Upper lobe of right lung (tissue), 1 donor: Measurements from ENCODE around the gene PBX2. TPM values are rescaled to one million over a fixed set of nuclear protein-coding genes. Genes with fewer than 3 reads are reported as not detected.

Source experiments
- ATAC-seq: fragments of 200-7000 bp; cut with Tn5 transposase; one replicate; pipeline ENCODE4 v1.9.1; 2020; ENCODE audit warnings: mild to moderate bottlenecking, moderate library complexity
- DNase-seq: peaks from one replicate; pipeline ENCODE4 v3.0.0-alpha.2; 2020
- H3K27ac ChIP-seq: fragments of 200-600 bp; one replicate; pipeline ENCODE4 v1.8.0; 2022
- H3K27me3 ChIP-seq: fragments of 200-600 bp; one replicate; pipeline ENCODE4 v1.8.0; 2022; ENCODE audit warnings: mild to moderate bottlenecking
- H3K36me3 ChIP-seq: fragments of 200-600 bp; one replicate; pipeline ENCODE4 v1.8.0; 2022
- H3K4me1 ChIP-seq: fragments of 200-600 bp; one replicate; pipeline ENCODE4 v1.8.0; 2022
- H3K4me3 ChIP-seq: fragments of 200-600 bp; one replicate; pipeline ENCODE4 v1.8.0; 2022; ENCODE audit warnings: mild to moderate bottlenecking
- H3K9me3 ChIP-seq: fragments of 200-600 bp; one replicate; pipeline ENCODE4 v1.8.0; 2022
- intact Hi-C: fragments of 100-400 bp; cut with DNase I; formaldehyde crosslinking; loops from one replicate; pipeline ENCODE4 v1.11.0; 2022
- total RNA-seq: library from RNA; stranded (reverse); fragmentation: NEBNext Ultra II Directional; extraction: Animal tissue kit (Norgen Biotek cat#: 25700); gene quantifications from one replicate; pipeline ENCODE4 v1.2.1, GENCODE V29; 2021
- TF ChIP-seq, protein P1 (sequence below): fragments of 200-600 bp; IDR thresholded peaks from one replicate; pipeline ENCODE4 v1.8.0; 2022; ENCODE audit warnings: antibody characterized with exemption
- donor health status: DM: no; HTN: yes; CAD: no; lungs with severe emphysema.

PBX2 gene
- total RNA-seq, 1 donor from 2014 or later: 100 TPM

DNA sequence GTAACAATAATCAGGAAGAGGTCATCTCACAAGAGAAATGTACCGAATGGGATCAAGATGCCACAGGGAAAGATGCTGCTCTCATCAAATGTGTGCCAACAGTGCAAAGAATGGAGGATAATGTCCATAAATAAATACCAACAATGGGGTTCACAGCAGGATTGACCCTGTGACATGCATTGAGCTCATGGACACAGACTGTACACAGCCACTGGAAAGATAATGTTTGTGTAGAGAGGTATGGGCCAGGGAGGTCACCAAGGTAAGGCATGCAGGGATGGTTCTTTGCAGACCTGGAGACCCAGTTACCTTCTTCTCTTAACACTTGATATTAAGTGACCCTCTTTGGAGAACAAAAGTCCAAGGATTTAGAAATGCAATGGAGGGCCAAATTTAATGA is 15.6 kb downstream of the PBX2 start:
- no peak overlapping the region for H3K27ac ChIP-seq

DNA sequence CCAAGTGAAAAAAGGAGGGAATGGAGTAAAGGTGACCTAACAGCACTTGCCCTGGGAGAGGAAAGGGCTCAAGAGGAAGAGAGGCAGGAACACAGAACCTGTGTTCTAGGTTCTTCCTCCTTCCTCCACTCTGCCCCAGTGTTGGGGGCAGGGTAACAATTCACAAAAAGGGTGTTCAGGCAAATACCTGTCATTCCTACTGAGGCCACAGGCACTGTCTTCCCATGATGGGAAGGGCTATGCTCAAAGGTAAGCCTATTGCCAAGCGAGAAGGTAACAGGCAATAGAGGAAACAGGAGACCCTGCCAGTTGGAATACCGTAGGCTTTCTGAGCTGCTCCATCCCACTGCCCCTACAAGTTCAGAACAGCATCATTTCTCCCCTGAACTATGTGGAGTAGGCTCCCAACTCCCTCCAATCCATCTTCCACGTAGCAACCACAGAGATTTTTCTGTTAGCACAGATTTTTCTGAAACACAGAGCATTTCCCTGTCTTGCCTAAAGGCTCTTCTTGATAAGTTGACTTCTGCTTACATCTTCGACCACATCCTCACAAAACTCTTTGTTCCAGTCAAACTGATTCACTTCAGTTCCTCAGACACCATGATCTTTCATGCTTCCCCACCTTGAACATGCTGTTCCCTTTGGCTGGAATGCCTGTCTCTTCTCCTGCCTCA is 16.8 kb downstream of the PBX2 start:
- no peak for DNase-seq
- Histone ChIP-seq H3K9me3 (no peaks in the 10 kb centered on the region), H3K4me3 (no peak overlapping the region), H3K27me3 (no peaks in the 10 kb centered on the region), H3K4me1 (peaks cover 22% of the 10 kb centered on the region), H3K27ac (no peak overlapping the region), H3K36me3 (peaks cover 28% of the 10 kb centered on the region)
- no peak for ATAC-seq
- TF ChIP-seq, protein P1, sequence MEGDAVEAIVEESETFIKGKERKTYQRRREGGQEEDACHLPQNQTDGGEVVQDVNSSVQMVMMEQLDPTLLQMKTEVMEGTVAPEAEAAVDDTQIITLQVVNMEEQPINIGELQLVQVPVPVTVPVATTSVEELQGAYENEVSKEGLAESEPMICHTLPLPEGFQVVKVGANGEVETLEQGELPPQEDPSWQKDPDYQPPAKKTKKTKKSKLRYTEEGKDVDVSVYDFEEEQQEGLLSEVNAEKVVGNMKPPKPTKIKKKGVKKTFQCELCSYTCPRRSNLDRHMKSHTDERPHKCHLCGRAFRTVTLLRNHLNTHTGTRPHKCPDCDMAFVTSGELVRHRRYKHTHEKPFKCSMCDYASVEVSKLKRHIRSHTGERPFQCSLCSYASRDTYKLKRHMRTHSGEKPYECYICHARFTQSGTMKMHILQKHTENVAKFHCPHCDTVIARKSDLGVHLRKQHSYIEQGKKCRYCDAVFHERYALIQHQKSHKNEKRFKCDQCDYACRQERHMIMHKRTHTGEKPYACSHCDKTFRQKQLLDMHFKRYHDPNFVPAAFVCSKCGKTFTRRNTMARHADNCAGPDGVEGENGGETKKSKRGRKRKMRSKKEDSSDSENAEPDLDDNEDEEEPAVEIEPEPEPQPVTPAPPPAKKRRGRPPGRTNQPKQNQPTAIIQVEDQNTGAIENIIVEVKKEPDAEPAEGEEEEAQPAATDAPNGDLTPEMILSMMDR: no peak
- intact Hi-C loops: no loop called here

More for the DNA sequence above, 15.6 kb downstream of the PBX2 start:
- ATAC-seq: no peak
- peaks cover 17% of the 10 kb centered on the region for H3K36me3 ChIP-seq
- DNase-seq: no peak
- H3K27me3 ChIP-seq: no peaks in the 10 kb centered on the region
- intact Hi-C loops: no loop called here
- TF ChIP-seq, protein P1: no peak
- no peaks in the 10 kb centered on the region for H3K9me3 ChIP-seq
- H3K4me1 ChIP-seq: peaks cover 28% of the 10 kb centered on the region
- no peak overlapping the region for H3K4me3 ChIP-seq

DNA sequence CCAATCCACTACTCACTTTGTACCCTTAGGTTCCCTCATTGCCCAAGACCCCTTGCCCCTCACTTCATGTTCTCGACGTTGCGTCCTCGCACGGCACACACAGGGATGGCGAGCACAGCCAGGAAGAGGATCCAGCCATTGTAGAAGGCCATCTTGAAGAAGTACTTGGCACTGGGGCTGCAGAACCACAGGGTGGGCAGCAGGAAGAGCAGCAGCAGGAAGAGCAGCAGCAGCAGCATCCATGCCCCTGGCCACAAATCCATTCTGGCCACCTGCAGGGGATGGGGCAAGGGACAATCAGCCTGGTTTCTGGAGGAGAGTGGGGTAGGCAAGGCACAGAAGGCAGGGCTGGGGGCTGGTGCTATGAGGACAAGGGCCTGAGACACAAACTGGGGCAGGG is 18.8 kb downstream of the PBX2 start:
- Histone ChIP-seq H3K9me3 (no peaks in the 10 kb centered on the region), H3K27me3 (no peaks in the 10 kb centered on the region), H3K4me3 (no peak overlapping the region), H3K36me3 (peaks cover 43% of the 10 kb centered on the region), H3K4me1 (peaks cover 11% of the 10 kb centered on the region), H3K27ac (no peak overlapping the region)
- ATAC-seq (no peak), DNase-seq (no peak)
- intact Hi-C loops: no loop called here
- TF ChIP-seq, protein P1: no peak

DNA sequence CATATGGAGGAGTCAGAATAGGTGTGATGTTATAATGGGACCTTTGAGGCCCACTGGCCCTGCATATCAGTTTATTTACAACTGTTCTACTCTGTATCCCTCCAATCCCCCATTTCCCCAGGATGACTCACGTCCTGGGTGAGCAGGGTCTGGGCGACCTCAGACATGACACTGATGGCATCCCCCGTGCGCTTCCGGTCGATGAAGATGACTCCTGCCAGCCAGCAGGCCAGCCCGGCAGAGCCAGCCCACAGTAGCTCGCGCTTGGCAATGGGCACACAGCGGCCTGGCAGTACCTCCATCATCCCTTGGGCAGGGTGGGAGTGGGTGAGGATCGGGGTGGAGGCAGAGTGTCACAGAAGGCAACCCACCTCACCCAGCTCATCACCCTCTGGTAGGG is 19.7 kb downstream of the PBX2 start:
- peaks cover 9% of the 10 kb centered on the region for H3K4me1 ChIP-seq
- H3K4me3 ChIP-seq: no peak overlapping the region
- peaks cover 43% of the 10 kb centered on the region for H3K36me3 ChIP-seq
- TF ChIP-seq, protein P1: no peak
- H3K27ac ChIP-seq: no peak overlapping the region
- H3K9me3 ChIP-seq: no peaks in the 10 kb centered on the region
- no peaks in the 10 kb centered on the region for H3K27me3 ChIP-seq
- ATAC-seq (no peak), DNase-seq (no peak)
- intact Hi-C loops: no loop called here

DNA sequence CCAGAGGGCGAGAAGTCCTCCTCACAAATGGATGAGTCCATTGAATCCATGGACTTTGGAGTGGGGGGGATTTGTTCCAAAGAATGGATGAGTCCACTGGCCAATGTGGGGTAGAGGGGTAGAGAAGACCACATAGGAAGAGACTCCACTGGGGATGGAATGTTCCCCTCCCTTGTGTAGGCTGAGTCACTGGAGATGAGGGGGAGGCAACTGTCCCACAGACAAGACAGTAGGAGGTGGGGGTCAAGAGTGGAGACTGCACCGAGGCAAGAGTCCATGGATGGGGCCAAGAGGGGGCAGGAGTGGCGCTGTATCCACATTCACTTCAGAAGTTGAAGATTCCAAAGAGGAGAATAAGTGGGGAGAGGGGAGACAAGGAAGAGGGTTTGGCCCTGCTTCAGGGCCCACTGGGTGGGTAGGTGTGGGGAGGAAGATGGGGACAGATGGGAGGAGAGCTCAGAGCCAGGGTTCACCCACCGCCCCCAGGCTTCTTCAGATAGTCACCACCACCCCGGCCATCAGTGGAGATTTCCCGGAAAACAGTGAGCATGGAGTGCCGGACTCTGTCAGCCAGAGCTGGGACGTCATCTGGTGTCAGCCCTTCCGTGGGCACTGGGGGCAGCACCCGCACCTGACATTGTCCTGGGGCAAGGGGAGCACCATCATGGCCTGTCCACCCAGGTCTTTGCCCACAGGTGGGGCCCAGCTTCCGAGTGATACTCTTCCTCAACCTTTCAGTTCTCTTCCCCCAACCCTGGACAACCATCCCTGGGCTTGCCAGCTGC is 21.0 kb downstream of the PBX2 start:
- Histone ChIP-seq H3K27me3 (no peaks in the 10 kb centered on the region), H3K4me1 (no peaks in the 10 kb centered on the region), H3K27ac (no peak overlapping the region), H3K4me3 (no peak overlapping the region), H3K9me3 (no peaks in the 10 kb centered on the region), H3K36me3 (peaks cover 43% of the 10 kb centered on the region)
- ATAC-seq (no peak), DNase-seq (no peak)
- TF ChIP-seq, protein P1: no peak
- intact Hi-C loops: no loop called here
